Femur (tissue), 1 donor: Measurements from ENCODE around the gene GALNT13.

Source experiments
- DNase-seq: peaks from one replicate; pipeline ENCODE4 v3.0.0-alpha.2; 2017

GALNT13 gene

GRCh38 chr2:153946036-153946435, 74.3 kb downstream of the GALNT13 start:
- no peak for DNase-seq

GRCh38 chr2:153953761-153954160, 82.0 kb downstream of the GALNT13 start:
- DNase-seq: no peak

- no peak for DNase-seq
These were observed 91.5 kb downstream of the GALNT13 start for GRCh38 chr2:153963256-153963655.

- no peak for DNase-seq
These were observed 95.7 kb downstream of the GALNT13 start for GRCh38 chr2:153967248-153967973.

GRCh38 chr2:153971250-153971649, 99.5 kb downstream of the GALNT13 start:
- no peak for DNase-seq

GRCh38 chr2:153971855-153972254, 100.1 kb downstream of the GALNT13 start:
- no peak for DNase-seq

- no peak for DNase-seq
These were observed 100.7 kb downstream of the GALNT13 start for GRCh38 chr2:153972412-153972811.

- DNase-seq: no peak
These were observed 114.9 kb downstream of the GALNT13 start for GRCh38 chr2:153986488-153987229.

GRCh38 chr2:153990771-153991170, 119.0 kb downstream of the GALNT13 start:
- no peak for DNase-seq

- DNase-seq: no peak
These were observed 141.8 kb downstream of the GALNT13 start for GRCh38 chr2:154013514-154013913.

GRCh38 chr2:154015233-154015632, 143.5 kb downstream of the GALNT13 start:
- DNase-seq: no peak

- no peak for DNase-seq
These were observed 157.8 kb downstream of the GALNT13 start for GRCh38 chr2:154029504-154029903.

GRCh38 chr2:154032220-154032619, 160.5 kb downstream of the GALNT13 start:
- DNase-seq: no peak

GRCh38 chr2:154046493-154046892, 174.8 kb downstream of the GALNT13 start:
- DNase-seq: no peak

- no peak for DNase-seq
These were observed 177.2 kb downstream of the GALNT13 start for GRCh38 chr2:154048905-154049304.

- DNase-seq: no peak
These were observed 177.8 kb downstream of the GALNT13 start for GRCh38 chr2:154049561-154049960.

- no peak for DNase-seq
These were observed 195.4 kb downstream of the GALNT13 start for GRCh38 chr2:154067124-154067523.

GRCh38 chr2:154078926-154079325, 207.2 kb downstream of the GALNT13 start:
- DNase-seq: no peak

GRCh38 chr2:154092571-154092970, 220.8 kb downstream of the GALNT13 start:
- DNase-seq: no peak

- no peak for DNase-seq
These were observed 222.1 kb downstream of the GALNT13 start for GRCh38 chr2:154093856-154094255.

- DNase-seq: no peak
These were observed 226.2 kb downstream of the GALNT13 start for GRCh38 chr2:154097833-154098398.

GRCh38 chr2:154120706-154121105, 249.0 kb downstream of the GALNT13 start:
- no peak for DNase-seq

GRCh38 chr2:154125891-154126290, 254.2 kb downstream of the GALNT13 start:
- no peak for DNase-seq

- DNase-seq: no peak
These were observed 259.1 kb downstream of the GALNT13 start for GRCh38 chr2:154130821-154131220.
